ENCODE data around the gene FETUB. TPM values are rescaled to one million over a fixed set of nuclear protein-coding genes. Genes with fewer than 3 reads are reported as not detected.
"Not testable (repeated sequence)": the region's sequence is repeated elsewhere in the genome, so short reads cannot be mapped to it uniquely, and the experiment has no call there.

The FETUB gene
- total RNA-seq, 2 donors from 2014 or later, result not detected

DNA sequence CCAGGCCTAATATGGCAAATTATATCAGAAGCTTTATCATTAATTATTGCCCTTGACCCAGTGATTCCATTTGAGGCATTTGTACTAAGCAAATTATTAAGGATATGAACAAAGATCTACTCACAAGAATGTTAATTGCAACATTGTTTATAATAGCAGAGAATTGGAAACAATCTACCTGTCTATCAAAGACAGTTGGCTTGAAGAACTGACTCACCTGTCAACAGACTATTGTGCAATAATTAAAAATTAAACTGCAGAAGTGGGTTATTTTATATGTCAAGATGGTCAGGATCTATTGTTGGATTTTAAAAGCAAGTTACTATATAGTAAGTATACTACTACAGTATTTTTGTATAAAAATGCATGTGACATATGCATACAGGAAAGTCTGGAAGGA lies 6.7 kb upstream of the FETUB start:
- intact Hi-C loops (cut with DNase I), result no loop called here
- H3K27ac ChIP-seq, result no peak overlapping the region
- H3K36me3 ChIP-seq, result no peaks in the 10 kb centered on the region
- no peaks in the 10 kb centered on the region for H3K9me3 ChIP-seq
- H3K4me1 ChIP-seq (replicated peaks), result no peaks in the 10 kb centered on the region
- TF ChIP-seq POLR2A (IDR thresholded peaks at IDR 0.05) (no peak), POLR2AphosphoS5 (IDR thresholded peaks at IDR 0.05) (no peak)
- TF ChIP-seq, protein P1, sequence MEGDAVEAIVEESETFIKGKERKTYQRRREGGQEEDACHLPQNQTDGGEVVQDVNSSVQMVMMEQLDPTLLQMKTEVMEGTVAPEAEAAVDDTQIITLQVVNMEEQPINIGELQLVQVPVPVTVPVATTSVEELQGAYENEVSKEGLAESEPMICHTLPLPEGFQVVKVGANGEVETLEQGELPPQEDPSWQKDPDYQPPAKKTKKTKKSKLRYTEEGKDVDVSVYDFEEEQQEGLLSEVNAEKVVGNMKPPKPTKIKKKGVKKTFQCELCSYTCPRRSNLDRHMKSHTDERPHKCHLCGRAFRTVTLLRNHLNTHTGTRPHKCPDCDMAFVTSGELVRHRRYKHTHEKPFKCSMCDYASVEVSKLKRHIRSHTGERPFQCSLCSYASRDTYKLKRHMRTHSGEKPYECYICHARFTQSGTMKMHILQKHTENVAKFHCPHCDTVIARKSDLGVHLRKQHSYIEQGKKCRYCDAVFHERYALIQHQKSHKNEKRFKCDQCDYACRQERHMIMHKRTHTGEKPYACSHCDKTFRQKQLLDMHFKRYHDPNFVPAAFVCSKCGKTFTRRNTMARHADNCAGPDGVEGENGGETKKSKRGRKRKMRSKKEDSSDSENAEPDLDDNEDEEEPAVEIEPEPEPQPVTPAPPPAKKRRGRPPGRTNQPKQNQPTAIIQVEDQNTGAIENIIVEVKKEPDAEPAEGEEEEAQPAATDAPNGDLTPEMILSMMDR (IDR thresholded peaks at IDR 0.05), result no peak
- no peaks in the 10 kb centered on the region for H3K27me3 ChIP-seq (replicated peaks; ENCODE audit: insufficient read depth)
- no peak for DNase-seq (ENCODE audit: low spot score)
- H3K4me3 ChIP-seq, result no peak overlapping the region

DNA sequence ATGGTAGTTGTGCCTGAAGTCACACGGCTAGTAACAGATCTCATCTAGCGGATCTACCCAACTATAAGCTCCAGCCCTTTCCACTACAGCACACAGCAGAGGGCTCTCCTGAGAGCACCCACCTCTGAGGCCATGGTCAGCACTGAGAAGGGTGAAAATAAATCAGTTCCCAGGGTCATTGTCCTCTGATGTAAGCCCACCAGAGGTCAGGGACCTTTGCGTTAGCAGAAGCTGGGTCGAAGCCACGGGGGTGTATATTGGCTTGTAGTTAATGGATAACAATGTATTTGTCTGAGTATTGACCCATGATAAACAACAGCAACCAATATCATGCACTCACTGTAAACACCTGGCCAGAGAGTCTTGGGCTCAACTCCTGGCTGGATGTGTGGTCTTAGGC lies 6.0 kb upstream of the FETUB start:
- H3K36me3 ChIP-seq; H3K9me3 ChIP-seq; H3K4me3 ChIP-seq; DNase-seq (ENCODE audit: low spot score); H3K27ac ChIP-seq; H3K4me1 ChIP-seq (replicated peaks); intact Hi-C loops (cut with DNase I); H3K27me3 ChIP-seq (replicated peaks; ENCODE audit: insufficient read depth): not testable (repeated sequence)
- WGBS, result 76% methylated on average over 5 of the region's 5 CpGs

DNA sequence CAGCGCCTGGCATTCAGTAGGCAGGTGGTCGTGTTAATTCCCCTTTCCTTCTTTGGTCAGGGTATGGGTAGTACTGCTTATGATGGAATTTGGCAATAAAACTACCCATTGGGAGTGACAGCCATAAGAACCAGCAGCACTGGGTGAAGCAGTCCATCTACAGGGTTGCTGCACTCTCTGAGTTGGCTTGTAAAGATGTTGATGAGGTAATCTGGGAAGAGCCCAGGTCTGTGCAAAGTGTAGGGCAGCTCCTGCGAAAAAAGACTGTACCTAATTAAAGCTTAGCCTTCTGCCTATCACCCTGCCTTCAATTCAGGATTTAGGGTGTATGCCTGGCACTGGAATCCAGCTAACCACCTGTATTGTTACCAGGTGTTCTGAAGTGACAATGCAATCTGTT lies 4.7 kb upstream of the FETUB start:
- intact Hi-C loops (cut with DNase I), result no loop called here
- H3K4me1 ChIP-seq (replicated peaks), result no peaks in the 10 kb centered on the region
- TF ChIP-seq POLR2A (IDR thresholded peaks at IDR 0.05) (no peak), POLR2AphosphoS5 (IDR thresholded peaks at IDR 0.05) (no peak)
- TF ChIP-seq, protein P1 (IDR thresholded peaks at IDR 0.05), result no peak
- WGBS, result 80% methylated on average over 3 of the region's 3 CpGs
- no peak for DNase-seq (ENCODE audit: low spot score)
- no peak overlapping the region for H3K27ac ChIP-seq
- no peak overlapping the region for H3K4me3 ChIP-seq
- H3K9me3 ChIP-seq, result no peaks in the 10 kb centered on the region
- H3K36me3 ChIP-seq, result no peaks in the 10 kb centered on the region
- H3K27me3 ChIP-seq (replicated peaks; ENCODE audit: insufficient read depth), result no peaks in the 10 kb centered on the region

DNA sequence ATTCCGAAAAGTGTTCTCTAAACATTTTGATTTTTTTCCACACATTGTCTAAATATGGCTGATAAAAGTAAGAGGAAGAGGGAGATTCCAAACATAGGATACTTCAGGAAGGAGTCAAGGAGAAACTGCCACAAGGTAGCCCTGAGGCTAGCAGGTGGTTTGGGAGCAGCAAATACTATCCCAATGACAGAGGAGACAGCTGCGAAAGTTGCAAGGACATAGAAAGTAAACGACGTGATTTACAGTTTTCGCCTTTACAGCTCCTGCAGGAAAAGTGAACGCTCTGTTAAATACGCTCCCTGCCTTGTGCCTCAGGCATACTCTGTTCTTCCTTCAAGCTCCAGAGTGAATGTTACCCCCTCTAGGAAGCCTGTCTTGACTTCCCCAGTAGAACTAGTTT lies 3.7 kb upstream of the FETUB start:
- intact Hi-C loops (cut with DNase I), result no loop called here
- Histone ChIP-seq H3K4me1 (replicated peaks) (no peaks in the 10 kb centered on the region), H3K36me3 (no peaks in the 10 kb centered on the region), H3K27me3 (replicated peaks; ENCODE audit: insufficient read depth) (no peaks in the 10 kb centered on the region), H3K4me3 (no peak overlapping the region), H3K9me3 (no peaks in the 10 kb centered on the region), H3K27ac (no peak overlapping the region)
- 54% methylated on average over 7 of the region's 7 CpGs for WGBS
- TF ChIP-seq POLR2A (IDR thresholded peaks at IDR 0.05) (no peak), POLR2AphosphoS5 (IDR thresholded peaks at IDR 0.05) (no peak)
- TF ChIP-seq, protein P1 (IDR thresholded peaks at IDR 0.05), result no peak
- DNase-seq (ENCODE audit: low spot score), result no peak

DNA sequence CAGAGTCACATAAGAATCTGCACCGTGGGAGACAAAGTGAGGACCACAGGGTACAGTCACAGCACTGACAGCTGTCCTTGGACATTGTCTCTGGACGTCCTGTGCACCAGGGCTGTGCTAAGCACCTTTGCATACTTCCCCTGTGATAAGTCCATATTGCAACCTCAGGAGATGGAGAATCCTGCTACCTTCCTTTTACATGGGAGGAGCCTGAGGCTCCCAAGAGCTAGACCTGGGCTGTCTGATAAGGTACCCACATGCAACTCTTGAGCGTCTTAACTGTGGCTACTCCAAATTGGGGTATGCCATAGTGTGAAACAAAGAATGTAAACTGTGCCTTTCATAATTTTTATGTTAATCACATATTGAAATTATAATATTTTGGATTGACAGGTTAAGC lies 2.5 kb upstream of the FETUB start:
- TF ChIP-seq POLR2A (IDR thresholded peaks at IDR 0.05) (no peak), POLR2AphosphoS5 (IDR thresholded peaks at IDR 0.05) (no peak)
- TF ChIP-seq, protein P1 (IDR thresholded peaks at IDR 0.05), result no peak
- DNase-seq (ENCODE audit: low spot score), result no peak
- intact Hi-C loops (cut with DNase I), result no loop called here
- WGBS, result 67% methylated on average over 3 of the region's 3 CpGs
- Histone ChIP-seq H3K27me3 (replicated peaks; ENCODE audit: insufficient read depth) (no peaks in the 10 kb centered on the region), H3K4me3 (no peak overlapping the region), H3K36me3 (no peaks in the 10 kb centered on the region), H3K4me1 (replicated peaks) (no peaks in the 10 kb centered on the region), H3K27ac (no peak overlapping the region), H3K9me3 (no peaks in the 10 kb centered on the region)
